ENCODE results near the gene AMIGO1. TPM values are rescaled to one million over a fixed set of nuclear protein-coding genes. Genes with fewer than 3 reads are reported as not detected.

Gene AMIGO1
- total RNA-seq, 1 donor from 2014 or later = 8.0 TPM

DNA sequence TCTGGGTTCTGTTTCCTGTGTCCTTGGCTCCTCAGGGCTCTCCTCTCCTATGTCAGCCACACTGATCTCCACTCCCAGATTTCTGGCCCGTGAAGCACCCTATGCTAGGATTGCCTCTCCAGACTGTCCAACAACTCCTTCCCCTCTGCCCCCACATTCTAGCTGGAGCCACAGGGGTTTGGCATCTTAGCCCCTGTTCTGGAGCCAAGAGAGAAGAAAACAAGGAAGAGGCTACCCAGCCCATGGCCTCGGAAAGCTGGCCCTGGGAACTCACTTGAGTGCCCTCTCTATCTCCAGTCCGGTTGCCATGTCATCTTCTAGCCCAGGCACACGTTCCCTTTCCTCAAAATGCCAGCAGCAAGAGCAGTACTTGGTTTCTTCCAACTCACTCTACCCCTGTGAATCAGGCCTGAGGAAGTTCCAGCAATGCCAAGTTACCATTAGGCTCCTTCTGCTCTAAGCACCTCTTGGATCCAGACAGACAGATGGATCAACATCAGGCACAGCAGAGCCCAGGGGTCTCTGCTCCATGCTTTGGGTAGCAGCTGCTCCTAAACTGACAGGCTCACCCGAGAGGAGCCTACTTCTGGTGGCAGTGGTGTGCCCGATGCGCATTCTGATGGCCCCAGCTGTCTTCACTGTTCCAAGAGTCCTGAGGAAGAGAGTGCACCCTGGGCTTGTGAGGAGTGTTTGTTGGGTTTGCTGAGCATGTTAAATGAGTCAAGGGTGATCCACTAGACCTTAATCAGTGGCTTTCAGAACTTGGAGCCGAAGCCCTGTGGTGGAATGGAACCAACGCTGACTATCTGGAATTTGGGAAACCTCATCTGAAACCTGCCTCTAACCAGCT lies 18.5 kb upstream of the AMIGO1 start:
- H3K4me1 Mint-ChIP-seq (ENCODE audit: low read depth, unreplicated experiment) = peaks cover 64% of the 10 kb centered on the region
- peak overlapping the region; percentile 97 for H3K27ac Mint-ChIP-seq (ENCODE audit: unreplicated experiment)
- peaks cover 7% of the 10 kb centered on the region for H3K36me3 Mint-ChIP-seq (ENCODE audit: unreplicated experiment)
- H3K9me3 Mint-ChIP-seq (ENCODE audit: unreplicated experiment) = peaks cover 37% of the 10 kb centered on the region
- peak overlapping the region; percentile 61 for H3K4me3 Mint-ChIP-seq (ENCODE audit: unreplicated experiment)
- peaks cover 35% of the 10 kb centered on the region for H3K27me3 Mint-ChIP-seq (ENCODE audit: unreplicated experiment)
- peak; percentile 22 for DNase-seq
- TF ChIP-seq, protein P1, sequence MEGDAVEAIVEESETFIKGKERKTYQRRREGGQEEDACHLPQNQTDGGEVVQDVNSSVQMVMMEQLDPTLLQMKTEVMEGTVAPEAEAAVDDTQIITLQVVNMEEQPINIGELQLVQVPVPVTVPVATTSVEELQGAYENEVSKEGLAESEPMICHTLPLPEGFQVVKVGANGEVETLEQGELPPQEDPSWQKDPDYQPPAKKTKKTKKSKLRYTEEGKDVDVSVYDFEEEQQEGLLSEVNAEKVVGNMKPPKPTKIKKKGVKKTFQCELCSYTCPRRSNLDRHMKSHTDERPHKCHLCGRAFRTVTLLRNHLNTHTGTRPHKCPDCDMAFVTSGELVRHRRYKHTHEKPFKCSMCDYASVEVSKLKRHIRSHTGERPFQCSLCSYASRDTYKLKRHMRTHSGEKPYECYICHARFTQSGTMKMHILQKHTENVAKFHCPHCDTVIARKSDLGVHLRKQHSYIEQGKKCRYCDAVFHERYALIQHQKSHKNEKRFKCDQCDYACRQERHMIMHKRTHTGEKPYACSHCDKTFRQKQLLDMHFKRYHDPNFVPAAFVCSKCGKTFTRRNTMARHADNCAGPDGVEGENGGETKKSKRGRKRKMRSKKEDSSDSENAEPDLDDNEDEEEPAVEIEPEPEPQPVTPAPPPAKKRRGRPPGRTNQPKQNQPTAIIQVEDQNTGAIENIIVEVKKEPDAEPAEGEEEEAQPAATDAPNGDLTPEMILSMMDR (IDR thresholded peaks at IDR 0.05; ENCODE audit: partially characterized antibody, unreplicated experiment) = no peak

DNA sequence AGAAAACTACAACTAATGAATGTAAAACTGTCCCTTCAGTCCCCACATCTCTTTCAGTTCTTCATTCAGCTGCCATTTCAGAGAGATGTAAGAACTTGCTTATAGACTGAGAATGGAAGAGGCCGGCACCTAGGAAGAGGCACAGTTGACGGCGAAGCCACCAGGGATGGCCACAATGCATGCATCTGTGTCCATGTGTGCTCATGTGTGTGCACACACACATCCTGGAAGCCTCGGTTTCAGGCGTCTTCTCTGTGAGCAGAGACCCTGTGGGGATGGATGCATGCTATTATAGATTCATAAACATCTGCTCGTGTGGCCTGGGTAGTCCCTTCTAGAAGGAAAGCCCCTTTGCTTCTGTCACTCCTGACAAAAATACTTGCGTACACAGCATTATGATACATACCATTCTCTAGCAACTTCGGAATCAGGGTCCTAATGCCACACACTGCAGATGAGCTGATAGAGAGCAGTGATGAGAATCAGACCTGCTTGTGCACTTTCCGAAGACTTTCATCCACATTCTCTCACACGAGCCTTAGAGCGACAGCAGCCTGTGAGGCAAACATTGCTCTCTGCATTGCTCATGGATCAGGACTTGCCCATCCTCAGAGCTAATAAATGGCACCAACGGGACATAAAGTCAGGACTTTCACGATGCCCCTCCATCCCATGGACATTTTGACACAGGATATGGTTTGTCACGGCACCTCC lies 17.7 kb upstream of the AMIGO1 start:
- peaks cover 59% of the 10 kb centered on the region for H3K4me1 Mint-ChIP-seq (ENCODE audit: low read depth, unreplicated experiment)
- peaks cover 37% of the 10 kb centered on the region for H3K9me3 Mint-ChIP-seq (ENCODE audit: unreplicated experiment)

DNA sequence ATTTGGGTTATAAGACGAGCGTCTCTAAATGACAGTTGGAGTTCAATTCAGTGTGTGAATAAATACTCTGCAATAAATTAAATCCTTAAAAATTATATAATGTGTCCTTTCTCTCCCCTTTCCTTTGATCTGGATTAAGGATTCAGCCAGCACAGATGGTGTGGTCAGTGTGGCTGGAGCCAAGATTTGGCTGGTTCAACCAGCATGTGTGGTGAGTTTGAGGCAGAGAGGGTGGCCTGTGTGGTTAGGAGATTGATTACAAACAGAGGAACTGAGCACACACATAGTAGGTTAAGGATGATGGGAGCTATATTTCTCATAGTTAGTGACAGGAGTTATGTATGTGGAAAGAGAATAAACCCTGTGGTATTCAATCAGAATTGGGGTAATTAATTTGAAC lies 14.2 kb upstream of the AMIGO1 start:
- Mint-ChIP-seq H3K4me3 (ENCODE audit: unreplicated experiment) (no peak overlapping the region), H3K27me3 (ENCODE audit: unreplicated experiment) (peaks cover 21% of the 10 kb centered on the region), H3K36me3 (ENCODE audit: unreplicated experiment) (peaks cover 7% of the 10 kb centered on the region), H3K9me3 (ENCODE audit: unreplicated experiment) (peaks cover 25% of the 10 kb centered on the region), H3K27ac (ENCODE audit: unreplicated experiment) (no peak overlapping the region), H3K4me1 (ENCODE audit: low read depth, unreplicated experiment) (peaks cover 45% of the 10 kb centered on the region)
- TF ChIP-seq, protein P1 (IDR thresholded peaks at IDR 0.05; ENCODE audit: partially characterized antibody, unreplicated experiment) = no peak
- DNase-seq = no peak

More for the DNA sequence above, 17.7 kb upstream of the AMIGO1 start:
- Mint-ChIP-seq H3K27me3 (ENCODE audit: unreplicated experiment) (peaks cover 31% of the 10 kb centered on the region), H3K4me3 (ENCODE audit: unreplicated experiment) (peak overlapping the region; percentile 61), H3K27ac (ENCODE audit: unreplicated experiment) (peak overlapping the region; percentile 87), H3K36me3 (ENCODE audit: unreplicated experiment) (peaks cover 7% of the 10 kb centered on the region)
- DNase-seq = peak; percentile 48
- TF ChIP-seq, protein P1 (IDR thresholded peaks at IDR 0.05; ENCODE audit: partially characterized antibody, unreplicated experiment) = no peak

DNA sequence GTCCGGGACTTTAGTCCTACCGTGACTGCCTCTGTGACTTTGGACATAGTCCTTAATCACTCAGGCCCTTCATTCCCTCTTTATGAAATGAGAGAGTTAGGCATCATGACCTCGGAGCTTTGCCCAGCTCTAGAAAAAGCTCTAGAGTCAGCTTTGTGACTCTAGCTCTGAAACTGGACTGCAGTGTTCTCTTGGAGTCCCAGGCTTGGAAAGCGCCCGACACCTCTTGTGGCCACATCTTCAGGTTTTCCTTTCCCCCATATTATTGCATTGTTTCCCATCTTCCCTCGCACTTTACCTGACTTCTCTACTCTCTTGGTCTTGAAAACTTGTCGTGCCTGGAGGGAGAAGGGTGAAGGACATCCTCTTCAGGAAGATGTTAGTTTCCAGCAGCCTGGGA lies 12.5 kb upstream of the AMIGO1 start:
- peak overlapping the region; percentile 12 for H3K27ac Mint-ChIP-seq (ENCODE audit: unreplicated experiment)
- TF ChIP-seq, protein P1 (IDR thresholded peaks at IDR 0.05; ENCODE audit: partially characterized antibody, unreplicated experiment) = no peak
- peaks cover 11% of the 10 kb centered on the region for H3K9me3 Mint-ChIP-seq (ENCODE audit: unreplicated experiment)
- H3K36me3 Mint-ChIP-seq (ENCODE audit: unreplicated experiment) = peaks cover 7% of the 10 kb centered on the region
- H3K27me3 Mint-ChIP-seq (ENCODE audit: unreplicated experiment) = peaks cover 9% of the 10 kb centered on the region
- no peak for DNase-seq
- peaks cover 34% of the 10 kb centered on the region for H3K4me1 Mint-ChIP-seq (ENCODE audit: low read depth, unreplicated experiment)
- H3K4me3 Mint-ChIP-seq (ENCODE audit: unreplicated experiment) = no peak overlapping the region
